Smooth muscle cell (in vitro differentiated cells): ENCODE data around the gene CUTA. TPM values are rescaled to one million over a fixed set of nuclear protein-coding genes. Genes with fewer than 3 reads are reported as not detected.

Source experiments
- DNase-seq: peaks from one replicate; lab custom pipeline; 2025; ENCODE audit not compliant: unreplicated experiment; lab: John Stamatoyannopoulos, UW
- H2AFZ ChIP-seq: fragments of 200-600 bp; sonication (generic); 2 replicates; pipeline ENCODE4 v1.6.0; 2016; ENCODE audit warnings: antibody characterized with exemption, low read depth, mild to moderate bottlenecking
- H3F3A ChIP-seq: fragments of 200-600 bp; sonication (generic); 2 replicates; pipeline ENCODE4 v1.6.0; 2017; ENCODE audit warnings: antibody characterized with exemption, low read depth
- H3K27ac ChIP-seq: fragments of 200-600 bp; sonication (generic); 2 replicates; pipeline ENCODE4 v1.5.1; 2016; ENCODE audit warnings: low read depth, mild to moderate bottlenecking
- H3K27me3 ChIP-seq: fragments of 200-600 bp; sonication (generic); 2 replicates; pipeline ENCODE4 v1.6.1; 2016; ENCODE audit warnings: low read depth, mild to moderate bottlenecking
- H3K36me3 ChIP-seq: fragments of 200-600 bp; sonication (generic); 2 replicates; pipeline ENCODE4 v1.5.1; 2016; ENCODE audit warnings: low read depth
- H3K4me1 ChIP-seq: fragments of 200-600 bp; sonication (generic); 2 replicates; pipeline ENCODE4 v1.5.1; 2016; ENCODE audit warnings: low read depth
- H3K4me2 ChIP-seq: fragments of 200-600 bp; sonication (generic); 2 replicates; pipeline ENCODE4 v1.6.0; 2016; ENCODE audit warnings: mild to moderate bottlenecking
- H3K4me3 ChIP-seq: fragments of 200-600 bp; sonication (generic); 2 replicates; pipeline ENCODE4 v1.5.1; 2016; ENCODE audit warnings: mild to moderate bottlenecking
- H3K79me2 ChIP-seq: fragments of 200-600 bp; sonication (generic); 2 replicates; pipeline ENCODE4 v1.6.0; 2016; ENCODE audit warnings: low read depth, mild to moderate bottlenecking
- H3K9ac ChIP-seq: fragments of 200-600 bp; sonication (generic); 2 replicates; pipeline ENCODE4 v1.6.0; 2016; ENCODE audit warnings: low read depth
- H3K9me3 ChIP-seq: fragments of 200-600 bp; sonication (generic); replicated peaks from 2 replicates; pipeline ENCODE4 v1.5.1; 2016; ENCODE audit warnings: low read depth
- H4K20me1 ChIP-seq: fragments of 200-600 bp; sonication (generic); 2 replicates; pipeline ENCODE4 v1.6.0; 2016; ENCODE audit warnings: low read depth
- CTCF ChIP-seq: fragments of 200-600 bp; sonication (generic); IDR thresholded peaks from 2 replicates; pipeline ENCODE4 v1.5.1; 2017; ENCODE audit warnings: borderline replicate concordance, mild to moderate bottlenecking, antibody characterized with exemption; ENCODE audit not compliant: insufficient read depth, poor library complexity, severe bottlenecking
- WGBS: methylation state at CpG from one replicate; pipeline ENCODE4 v1.1.7; 2016; ENCODE audit warnings: low lambda C conversion rate; 5-methylcytosine and 5-hydroxymethylcytosine counted together
- polyA plus RNA-seq: library from polyadenylated mRNA; unstranded; fragments of >200 nt; fragmentation: Nextera tagmentation; extraction: Ambion mirVana; gene quantifications from 2 replicates; pipeline ENCODE4 v1.2.1, GENCODE V29; 2016
- total RNA-seq: library from RNA; depleted of rRNA; stranded (reverse); fragments of >200 nt; gene quantifications from 2 replicates; pipeline ENCODE4 v1.2.3, GENCODE V29; 2014

The CUTA gene
- 126 and 173 TPM in 2 replicates for total RNA-seq
- polyA plus RNA-seq, result 289 and 298 TPM in 2 replicates

DNA sequence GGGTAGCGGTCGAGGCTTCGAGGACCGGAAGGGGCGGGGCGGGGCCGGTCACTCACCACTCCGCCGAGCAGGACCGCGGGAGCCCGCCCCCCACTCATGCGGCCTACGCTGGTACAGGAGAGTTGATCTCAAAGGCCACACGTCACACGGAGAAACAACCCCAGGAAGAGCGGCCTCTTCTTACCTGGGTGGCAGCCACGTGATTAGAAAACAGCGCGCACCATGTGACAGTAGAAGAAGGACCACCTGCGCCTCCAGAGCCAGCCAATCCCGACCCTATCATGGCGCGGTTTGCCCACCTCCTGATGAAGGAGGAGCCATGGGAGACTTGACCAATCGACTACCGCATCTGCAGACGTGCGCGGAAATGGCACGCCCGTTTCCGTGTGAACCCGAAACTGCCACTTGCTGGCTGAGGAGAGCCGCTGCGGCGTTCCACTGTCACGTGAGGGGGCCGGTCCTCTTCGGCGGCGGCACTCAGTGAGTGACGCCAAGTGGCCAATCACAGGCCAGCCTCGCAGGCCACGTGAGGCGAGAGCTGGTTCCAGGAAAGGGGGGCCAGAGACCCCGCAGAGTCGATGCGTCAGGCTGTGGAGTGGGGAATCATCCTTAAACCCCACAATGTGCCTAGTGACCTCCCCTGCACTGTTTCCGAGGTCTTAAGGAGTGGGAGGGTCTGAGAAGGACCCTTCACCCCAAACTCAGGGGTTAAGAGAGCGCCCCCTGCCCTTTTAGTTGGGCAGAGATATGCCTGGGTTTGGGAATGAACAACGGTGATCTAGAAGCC is at the start of gene CUTA:
Gene CUTA, minus strand, starts transcription at position 205 of the 787 bp plus-strand sequence. Its CDS starts 107 bp downstream, at position 98.
- Histone ChIP-seq H3K4me2 (peak within 1 kb of the TSS; percentile 98), H3K27me3 (no peaks in the 10 kb centered on the region), H3K4me1 (peaks cover 37% of the 10 kb centered on the region), H4K20me1 (peaks cover 8% of the 10 kb centered on the region), H3K9ac (peak within 1 kb of the TSS; percentile 96), H3K27ac (peak within 1 kb of the TSS; percentile 99), H3K4me3 (peak within 1 kb of the TSS; percentile 65), H2AFZ (peak within 1 kb of the TSS; percentile 11), H3F3A (peaks cover 7% of the 10 kb centered on the region), H3K9me3 (no peaks in the 10 kb centered on the region), H3K79me2 (peaks cover 47% of the 10 kb centered on the region), H3K36me3 (no peaks in the 10 kb centered on the region)
- DNase-seq, result peak; percentile 91
- under 1% methylated on average over 50 of the region's 51 CpGs for WGBS
- peak; percentile 12 for TF ChIP-seq CTCF

DNA sequence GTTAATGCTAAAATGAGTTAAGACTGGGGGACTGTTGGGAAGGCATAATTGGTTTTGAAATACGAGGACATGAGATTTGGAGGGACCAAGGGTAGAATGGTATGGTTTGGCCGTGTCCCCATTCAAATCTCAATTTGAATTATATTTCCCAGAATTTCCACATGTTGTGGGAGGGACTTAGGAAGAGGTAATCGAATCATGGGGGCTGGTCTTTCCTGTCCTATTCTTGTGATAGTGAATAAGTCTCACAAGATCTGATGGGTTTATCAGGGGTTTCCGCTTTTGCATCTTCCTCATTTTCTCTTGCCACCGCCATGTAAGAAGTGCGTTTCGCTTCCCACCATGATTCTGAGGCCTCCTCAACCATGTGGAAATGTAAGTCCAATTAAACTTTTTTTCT is 49.2 kb upstream of the CUTA start:
- Histone ChIP-seq H3K4me3 (no peak overlapping the region), H3F3A (no peaks in the 10 kb centered on the region), H3K9ac (no peak overlapping the region), H3K27me3 (peaks cover 7% of the 10 kb centered on the region), H4K20me1 (no peaks in the 10 kb centered on the region), H3K4me1 (no peaks in the 10 kb centered on the region), H3K79me2 (no peaks in the 10 kb centered on the region), H2AFZ (no peak overlapping the region), H3K36me3 (no peaks in the 10 kb centered on the region), H3K9me3 (no peaks in the 10 kb centered on the region), H3K27ac (no peak overlapping the region), H3K4me2 (no peak overlapping the region)
- 74% methylated on average over 7 of the region's 7 CpGs for WGBS
- no peak for DNase-seq
- no peak for TF ChIP-seq CTCF

DNA sequence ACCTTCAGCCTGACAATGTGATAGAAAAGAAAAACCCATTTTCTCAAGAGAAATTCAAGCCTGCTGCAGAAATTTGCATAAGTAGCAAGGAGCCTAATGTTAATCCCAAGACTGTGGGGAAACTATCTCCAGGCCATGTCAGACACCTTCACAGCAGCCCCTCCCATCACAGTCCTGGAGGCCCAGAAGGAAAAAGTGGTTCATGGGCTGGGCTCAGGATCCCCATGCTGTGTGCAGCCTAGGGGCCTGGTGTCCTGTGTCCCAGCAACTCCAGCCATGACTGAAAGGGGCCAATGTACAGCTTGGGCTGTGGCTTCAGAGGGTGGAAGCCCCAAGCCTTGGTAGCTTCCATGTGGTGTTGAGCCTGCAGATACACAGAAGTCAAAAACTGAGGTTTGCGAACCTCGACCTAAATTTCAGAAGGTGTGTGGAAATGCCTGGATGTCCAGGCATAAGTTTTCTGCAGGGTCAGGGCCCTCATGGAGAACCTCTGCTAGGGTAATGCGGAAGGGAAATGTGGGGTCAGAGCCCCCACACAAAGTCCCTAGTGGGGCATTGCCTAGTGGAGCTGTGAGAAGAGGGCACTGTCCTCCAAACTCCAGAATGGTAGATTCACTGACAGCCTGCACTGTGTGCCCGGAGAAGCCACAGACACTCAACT is 48.3 kb upstream of the CUTA start:
- no peak overlapping the region for H3K4me3 ChIP-seq
- H3K79me2 ChIP-seq, result no peaks in the 10 kb centered on the region
- H3K4me1 ChIP-seq, result no peaks in the 10 kb centered on the region
- H4K20me1 ChIP-seq, result no peaks in the 10 kb centered on the region
- H3K9me3 ChIP-seq, result no peaks in the 10 kb centered on the region
- DNase-seq, result no peak
- peaks cover 7% of the 10 kb centered on the region for H3K27me3 ChIP-seq
- H2AFZ ChIP-seq, result no peak overlapping the region
- 88% methylated on average over 4 of the region's 4 CpGs for WGBS
- no peak overlapping the region for H3K27ac ChIP-seq
- H3F3A ChIP-seq, result no peaks in the 10 kb centered on the region
- H3K9ac ChIP-seq, result no peak overlapping the region
- no peak overlapping the region for H3K4me2 ChIP-seq
- H3K36me3 ChIP-seq, result no peaks in the 10 kb centered on the region
- TF ChIP-seq CTCF, result no peak
